ENCODE data around the gene MACROD2.

The MACROD2 gene

GRCh38 chr20:14062786-14063185, 67.5 kb downstream of the MACROD2 start:
- no peak for DNase-seq

GRCh38 chr20:14064333-14064732, 69.0 kb downstream of the MACROD2 start:
- DNase-seq, result no peak

DNA sequence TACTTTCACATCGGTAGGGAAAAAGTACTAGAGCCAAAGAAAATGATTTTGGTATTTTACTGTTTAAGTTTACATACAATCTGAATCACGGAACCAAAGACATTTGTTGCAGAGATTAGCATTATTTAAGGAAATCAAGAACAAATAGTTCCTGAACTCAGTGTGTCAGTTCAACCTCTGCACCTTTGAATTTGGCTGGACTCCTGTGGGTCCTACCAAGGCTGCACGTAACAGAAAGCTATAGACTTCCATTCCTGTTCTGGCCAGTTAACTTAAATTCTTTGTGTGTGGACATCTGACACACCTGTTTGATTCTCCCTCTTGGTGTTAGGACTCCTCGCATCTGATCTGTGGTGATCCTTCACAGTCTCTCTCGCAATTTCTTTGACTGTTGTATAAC, 69.6 kb downstream of the MACROD2 start:
- DNase-seq, result no peak

DNA sequence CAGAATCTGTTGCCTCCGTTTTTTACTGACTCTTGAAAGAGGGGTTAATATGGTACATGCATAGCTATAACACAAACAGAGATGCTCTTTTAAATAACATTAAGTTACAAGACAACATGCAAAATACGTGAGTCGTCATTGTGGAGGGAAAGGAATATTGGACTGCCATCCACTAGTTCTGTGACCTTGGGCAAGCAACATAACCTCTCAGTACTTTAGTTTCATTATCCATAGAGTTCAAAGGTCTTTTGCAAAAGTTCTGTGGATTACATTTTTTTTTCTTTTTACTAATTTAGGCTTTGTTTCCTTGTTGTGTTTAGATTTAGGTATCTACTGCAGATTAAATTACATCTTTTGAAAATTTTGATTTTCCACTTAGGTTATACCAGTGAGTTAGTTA, 70.5 kb downstream of the MACROD2 start:
- DNase-seq, result no peak

DNA sequence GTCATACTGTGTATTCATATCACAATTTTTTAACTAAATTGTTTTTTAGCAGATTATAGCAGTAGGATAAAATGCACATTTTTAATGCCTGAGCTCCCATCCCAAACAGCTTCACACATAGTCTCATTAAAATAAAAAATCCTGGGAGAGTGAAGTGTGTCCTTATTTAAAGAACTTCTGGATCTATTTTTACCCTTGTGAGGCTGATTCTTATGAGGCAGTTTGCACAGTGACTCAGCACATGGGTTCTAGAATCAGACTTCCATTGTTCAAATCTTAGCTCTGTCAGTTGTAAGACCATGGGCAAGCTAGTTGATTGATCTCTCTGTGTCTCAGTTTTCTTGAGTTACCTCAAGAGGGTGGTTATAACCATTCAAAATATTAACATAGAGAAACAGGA, 72.3 kb downstream of the MACROD2 start:
- DNase-seq, result no peak

DNA sequence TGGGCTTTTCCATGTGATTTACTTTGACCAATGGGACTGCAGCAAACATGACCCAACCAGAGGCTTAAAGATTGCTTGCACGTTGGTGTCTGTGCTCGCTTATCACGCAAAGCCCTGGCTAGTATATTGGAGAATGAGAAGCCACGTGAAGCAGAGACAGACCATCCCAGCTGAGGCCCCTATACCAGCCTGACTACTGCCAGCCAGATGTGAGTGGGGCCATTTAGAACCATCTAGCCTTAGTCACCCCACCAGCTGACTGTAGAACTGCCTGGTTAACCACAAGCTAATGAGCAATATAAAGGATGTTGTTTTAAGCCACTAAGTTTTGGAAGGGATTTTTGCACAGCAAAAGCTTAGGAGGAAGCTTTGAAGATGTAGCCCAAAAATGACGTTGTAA, 74.5 kb downstream of the MACROD2 start:
- DNase-seq, result no peak

GRCh38 chr20:14093652-14094051, 98.3 kb downstream of the MACROD2 start:
- no peak for DNase-seq

- DNase-seq, result no peak
Measured at GRCh38 chr20:14098261-14098660, 102.9 kb downstream of the MACROD2 start.

DNA sequence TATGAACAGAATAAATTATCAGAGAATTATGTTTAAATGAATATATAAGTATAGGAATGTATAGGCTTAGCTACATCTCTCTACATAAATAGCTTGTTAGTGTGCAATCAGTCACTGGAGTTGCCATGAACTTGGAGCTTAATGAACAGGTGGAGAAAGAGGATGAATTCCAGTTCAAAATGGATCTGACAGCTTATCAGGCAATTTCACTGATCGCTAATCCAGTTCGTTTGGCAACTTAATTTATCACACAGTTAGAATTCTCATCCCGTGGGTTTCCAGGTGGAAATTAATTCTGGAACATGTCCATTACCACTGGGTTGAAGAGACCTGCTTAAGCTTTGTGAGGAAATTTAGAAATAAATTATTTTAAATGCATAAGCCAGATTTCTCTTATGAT, 118.1 kb downstream of the MACROD2 start:
- DNase-seq, result no peak

DNA sequence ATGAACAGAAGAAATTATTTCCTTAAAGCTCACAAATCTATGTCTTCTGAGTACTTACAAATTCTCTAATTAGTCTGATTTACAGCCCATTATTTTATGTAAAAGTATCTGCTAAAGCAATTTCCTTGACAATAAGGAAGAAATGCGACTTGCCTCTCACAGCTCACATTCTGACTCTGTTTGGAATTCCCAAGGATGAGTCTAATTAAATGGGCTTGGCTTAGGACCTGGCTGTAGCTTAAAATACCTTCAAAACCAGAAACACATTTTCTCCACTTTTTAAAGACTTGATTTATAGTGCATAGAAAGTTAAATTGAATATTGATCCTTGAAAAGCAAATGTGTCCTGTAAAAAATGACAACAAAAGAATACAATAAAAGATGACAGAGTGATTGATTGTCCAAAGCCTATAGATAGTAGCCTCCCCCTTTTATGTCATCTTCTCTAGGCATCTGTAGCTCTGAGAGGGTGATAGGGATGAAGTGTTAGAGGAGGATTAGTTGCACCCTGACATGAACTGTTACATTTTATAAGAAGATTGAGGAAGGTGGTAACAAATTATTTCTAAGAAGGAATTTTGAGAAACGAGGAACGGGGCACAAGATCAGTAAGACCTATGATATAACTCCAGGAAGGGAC, 118.9 kb downstream of the MACROD2 start:
- DNase-seq, result no peak

GRCh38 chr20:14116037-14116436, 120.7 kb downstream of the MACROD2 start:
- no peak for DNase-seq

GRCh38 chr20:14117768-14118167, 122.5 kb downstream of the MACROD2 start:
- no peak for DNase-seq

DNA sequence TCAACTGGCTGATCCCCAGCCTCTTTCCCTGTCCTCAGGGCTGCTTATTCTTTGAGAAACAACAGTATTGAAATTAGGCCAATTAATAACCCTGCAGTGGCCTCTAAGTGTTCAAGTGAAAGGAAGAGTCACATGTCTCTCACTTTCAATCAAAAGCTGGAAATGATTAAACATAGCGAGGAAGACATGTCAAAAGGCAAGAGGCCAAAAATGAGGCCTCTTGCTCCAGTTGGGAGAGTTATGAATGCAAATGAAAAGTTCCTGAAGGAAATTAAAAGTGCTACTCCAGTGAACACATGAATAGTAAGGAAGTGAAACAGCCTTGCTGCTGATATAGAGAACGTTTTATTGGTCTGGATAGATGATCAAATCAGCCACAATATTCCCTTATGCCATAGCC, 131.5 kb downstream of the MACROD2 start:
- no peak for DNase-seq

- DNase-seq, result no peak
Measured at GRCh38 chr20:14127514-14128223, 132.4 kb downstream of the MACROD2 start.

DNA sequence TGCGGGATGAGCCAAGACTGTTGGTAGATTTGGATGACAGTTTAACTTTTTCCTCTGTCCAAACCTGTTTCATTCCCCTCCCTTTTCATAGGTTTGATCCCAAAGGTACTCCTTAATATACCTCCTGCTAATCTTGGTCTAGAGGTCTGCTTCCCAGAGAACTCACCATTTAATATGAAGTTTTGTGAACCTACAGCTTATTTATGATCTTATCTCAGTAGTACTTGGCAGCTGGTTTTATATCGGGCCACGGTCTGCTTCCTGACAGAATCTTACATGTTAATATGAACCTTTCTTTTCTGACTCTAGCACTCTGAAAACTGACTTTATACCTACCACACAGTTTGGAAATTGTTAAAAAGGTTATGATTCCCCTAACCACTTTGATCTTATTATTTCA, 138.7 kb downstream of the MACROD2 start:
- no peak for DNase-seq

- DNase-seq, result no peak
Measured at GRCh38 chr20:14142171-14142570, 146.9 kb downstream of the MACROD2 start.

DNA sequence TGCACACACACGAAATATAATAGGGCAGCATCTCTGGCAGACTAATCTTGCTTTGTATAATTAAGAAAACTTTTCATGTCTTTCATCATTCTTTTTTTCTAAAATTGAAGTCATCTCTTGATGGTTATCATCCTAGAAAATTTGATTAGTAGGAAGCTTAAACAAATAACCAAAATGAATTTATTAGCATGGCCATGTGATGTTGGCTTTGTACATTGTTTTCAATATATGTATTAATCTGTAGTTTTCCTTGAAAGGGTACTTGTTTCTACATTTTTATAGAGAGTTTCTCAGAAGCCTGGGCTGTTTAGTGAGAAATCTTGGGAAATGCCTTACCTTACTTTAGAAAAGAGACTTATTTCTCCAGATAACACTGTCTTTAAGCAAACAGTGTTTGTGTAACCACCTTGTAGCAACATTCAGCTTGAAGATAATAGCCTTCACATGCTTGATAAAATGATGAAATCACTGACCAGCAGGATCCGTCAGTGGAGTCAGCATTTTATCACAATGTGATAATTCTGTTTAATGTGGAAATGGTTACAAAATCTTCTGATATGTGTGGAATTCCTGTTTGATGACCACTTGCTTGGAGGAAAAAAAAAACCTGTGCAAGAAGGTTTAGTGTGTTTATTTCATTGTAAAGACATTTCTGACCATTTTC, 147.8 kb downstream of the MACROD2 start:
- DNase-seq, result no peak

DNA sequence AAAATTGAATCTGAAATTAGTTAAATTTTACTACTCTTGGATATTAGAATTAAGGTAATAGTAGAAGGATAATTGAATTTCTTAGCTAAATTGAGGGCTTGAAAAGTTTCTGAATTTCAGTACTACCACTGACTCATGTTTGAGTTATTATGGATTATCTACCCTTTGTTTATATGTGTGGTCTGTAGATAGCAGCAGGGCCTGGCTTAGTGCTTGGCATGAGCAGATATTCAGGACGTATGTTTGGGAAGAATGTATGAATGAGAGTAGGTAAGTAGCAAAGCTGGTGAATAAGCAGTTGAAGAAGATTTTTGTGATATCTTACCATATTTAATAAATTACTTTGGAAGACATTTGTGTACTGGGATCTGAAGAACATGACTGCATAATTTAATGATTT, 152.7 kb downstream of the MACROD2 start:
- no peak for DNase-seq

GRCh38 chr20:14155361-14155760, 160.0 kb downstream of the MACROD2 start:
- DNase-seq, result no peak

GRCh38 chr20:14178528-14178927, 183.2 kb downstream of the MACROD2 start:
- no peak for DNase-seq

GRCh38 chr20:14178952-14179351, 183.6 kb downstream of the MACROD2 start:
- DNase-seq, result no peak

DNA sequence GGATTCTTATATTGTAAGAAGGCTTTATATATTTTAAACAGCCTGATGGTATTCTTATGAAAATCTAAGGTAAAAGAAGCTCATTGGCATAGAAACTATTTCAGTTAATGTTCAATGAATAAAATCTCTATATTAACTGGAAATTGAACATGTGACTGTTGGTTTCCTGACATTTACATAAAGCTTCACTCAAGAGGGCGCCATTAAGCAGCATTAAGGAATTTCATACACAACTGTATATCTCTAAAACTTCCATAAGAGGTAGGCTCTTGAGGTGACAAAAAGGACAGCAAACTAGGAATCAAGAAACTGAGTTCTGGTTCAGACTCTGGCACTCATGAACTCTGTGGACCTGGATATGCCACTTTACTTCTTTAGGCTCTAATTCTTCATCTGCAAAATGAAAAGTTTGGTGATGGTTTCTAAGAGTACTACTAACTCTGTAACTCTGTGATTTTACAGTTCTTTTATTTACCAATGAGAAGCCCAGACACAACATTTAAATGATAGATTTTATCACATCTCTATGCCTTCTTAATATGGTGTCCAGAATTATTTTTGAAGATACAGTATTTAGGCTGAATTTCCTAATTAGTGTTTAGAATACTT, 194.6 kb downstream of the MACROD2 start:
- DNase-seq, result no peak

GRCh38 chr20:14191559-14191958, 196.2 kb downstream of the MACROD2 start:
- no peak for DNase-seq

DNA sequence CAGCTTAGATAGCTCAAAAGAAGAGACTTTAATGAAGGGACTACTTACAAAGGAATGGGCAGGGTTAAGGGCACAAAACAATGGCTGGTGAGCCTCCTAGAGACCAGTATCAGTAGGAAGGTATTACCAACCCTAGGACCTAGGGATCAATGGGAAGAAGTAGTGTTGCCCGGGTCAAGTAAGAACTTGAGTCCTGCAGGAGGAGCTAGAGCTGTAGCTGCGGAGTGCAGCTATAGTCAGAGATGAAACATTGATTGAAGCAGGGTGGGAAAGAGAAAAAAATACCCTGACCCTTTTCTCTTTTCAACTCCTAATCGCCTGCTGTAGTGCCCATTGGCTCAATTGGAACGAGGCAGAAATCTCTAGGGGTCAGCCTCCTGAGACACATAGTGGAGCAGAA, 198.1 kb downstream of the MACROD2 start:
- no peak for DNase-seq
